ENCODE measurements around the gene DVL2.

The DVL2 gene

DNA sequence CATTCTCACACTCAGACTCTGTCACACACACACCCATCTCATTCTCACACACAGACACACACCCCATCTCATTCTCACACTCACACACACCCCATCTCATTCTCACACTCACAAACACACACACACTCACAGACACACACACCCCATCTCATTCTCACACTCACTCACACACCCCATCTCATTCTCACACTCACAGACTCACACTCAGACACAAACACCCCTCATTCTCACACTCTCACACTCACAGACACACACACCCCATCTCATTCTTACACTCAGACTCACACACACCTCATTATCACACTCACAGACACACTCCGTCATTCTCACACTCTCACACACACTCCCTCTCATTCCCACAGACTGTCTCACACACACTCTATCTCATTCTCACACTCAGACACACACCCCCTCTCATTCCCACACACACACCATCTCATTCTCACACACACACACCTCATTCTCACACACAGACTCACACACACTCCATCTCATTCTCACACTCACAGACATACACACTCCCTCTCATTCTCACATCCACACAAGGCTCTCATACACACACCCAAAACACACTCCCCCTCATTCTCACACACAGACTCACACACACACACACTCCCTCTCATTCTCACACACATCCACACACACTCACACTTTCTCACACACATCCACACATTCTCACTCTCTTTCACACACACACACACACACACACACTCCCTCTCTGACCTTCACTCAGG is 58.0 kb downstream of the DVL2 start (continued):
- TF ChIP-seq, protein P1, sequence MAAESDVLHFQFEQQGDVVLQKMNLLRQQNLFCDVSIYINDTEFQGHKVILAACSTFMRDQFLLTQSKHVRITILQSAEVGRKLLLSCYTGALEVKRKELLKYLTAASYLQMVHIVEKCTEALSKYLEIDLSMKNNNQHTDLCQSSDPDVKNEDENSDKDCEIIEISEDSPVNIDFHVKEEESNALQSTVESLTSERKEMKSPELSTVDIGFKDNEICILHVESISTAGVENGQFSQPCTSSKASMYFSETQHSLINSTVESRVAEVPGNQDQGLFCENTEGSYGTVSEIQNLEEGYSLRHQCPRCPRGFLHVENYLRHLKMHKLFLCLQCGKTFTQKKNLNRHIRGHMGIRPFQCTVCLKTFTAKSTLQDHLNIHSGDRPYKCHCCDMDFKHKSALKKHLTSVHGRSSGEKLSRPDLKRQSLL (tag by site-specific recombination; IDR thresholded peaks at IDR 0.05): no peak
- TF ChIP-seq ZNF266 (tag by site-specific recombination; IDR thresholded peaks at IDR 0.05; ENCODE audit: low read depth) (peak; percentile 53; the same call in 1 of the 2 replicates), ZNF626 (tag by site-specific recombination; IDR thresholded peaks at IDR 0.05) (no peak), ZNF843 (tag by site-specific recombination; IDR thresholded peaks at IDR 0.05) (no peak), KLF10 (tag by site-specific recombination; IDR thresholded peaks at IDR 0.05) (no peak), ZNF610 (tag by site-specific recombination; IDR thresholded peaks at IDR 0.05; ENCODE audit: borderline replicate concordance) (no peak), GLI4 (tag by site-specific recombination; IDR thresholded peaks at IDR 0.05) (peak; percentile 37; the same call in 1 of the 2 replicates), ZNF707 (tag by site-specific recombination; IDR thresholded peaks at IDR 0.05) (0 out of 2 replicates have a peak, but pooled peaks have one; percentile 14), ZNF214 (tag by site-specific recombination; IDR thresholded peaks at IDR 0.05; ENCODE audit: borderline replicate concordance) (no peak), ZBTB48 (tag by site-specific recombination; IDR thresholded peaks at IDR 0.05) (no peak; the same call in 1 of the 2 replicates), ZFP69B (tag by site-specific recombination; IDR thresholded peaks at IDR 0.05) (no peak; the same call in 1 of the 2 replicates), ZNF16 (tag by site-specific recombination; IDR thresholded peaks at IDR 0.05; ENCODE audit: low read depth) (no peak; the same call in 1 of the 2 replicates), ZNF140 (tag by site-specific recombination; IDR thresholded peaks at IDR 0.05) (0 out of 2 replicates have a peak, but pooled peaks have one; percentile 21), ZNF654 (tag by site-specific recombination; IDR thresholded peaks at IDR 0.05; ENCODE audit: low read depth) (no peak), ZNF146 (tag by site-specific recombination; IDR thresholded peaks at IDR 0.05) (peak; percentile 7; the same call in 1 of the 2 replicates), ZNF324 (tag by site-specific recombination; IDR thresholded peaks at IDR 0.05) (no peak), ZNF37A (tag by site-specific recombination; IDR thresholded peaks at IDR 0.05) (no peak), ZNF544 (tag by site-specific recombination; IDR thresholded peaks at IDR 0.05) (peak; percentile 65)
- TF ChIP-seq, protein P2, sequence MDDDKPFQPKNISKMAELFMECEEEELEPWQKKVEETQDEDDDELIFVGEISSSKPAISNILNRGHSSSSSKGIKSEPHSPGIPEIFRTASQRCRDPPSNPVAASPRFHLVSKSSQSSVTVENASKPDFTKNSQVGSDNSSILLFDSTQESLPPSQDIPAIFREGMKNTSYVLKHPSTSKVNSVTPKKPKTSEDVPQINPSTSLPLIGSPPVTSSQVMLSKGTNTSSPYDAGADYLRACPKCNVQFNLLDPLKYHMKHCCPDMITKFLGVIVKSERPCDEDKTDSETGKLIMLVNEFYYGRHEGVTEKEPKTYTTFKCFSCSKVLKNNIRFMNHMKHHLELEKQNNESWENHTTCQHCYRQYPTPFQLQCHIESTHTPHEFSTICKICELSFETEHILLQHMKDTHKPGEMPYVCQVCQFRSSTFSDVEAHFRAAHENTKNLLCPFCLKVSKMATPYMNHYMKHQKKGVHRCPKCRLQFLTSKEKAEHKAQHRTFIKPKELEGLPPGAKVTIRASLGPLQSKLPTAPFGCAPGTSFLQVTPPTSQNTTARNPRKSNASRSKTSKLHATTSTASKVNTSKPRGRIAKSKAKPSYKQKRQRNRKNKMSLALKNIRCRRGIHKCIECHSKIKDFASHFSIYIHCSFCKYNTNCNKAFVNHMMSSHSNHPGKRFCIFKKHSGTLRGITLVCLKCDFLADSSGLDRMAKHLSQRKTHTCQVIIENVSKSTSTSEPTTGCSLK (tag by site-specific recombination; IDR thresholded peaks at IDR 0.05): no peak; the same call in 1 of the 2 replicates
- TF ChIP-seq, protein P3, sequence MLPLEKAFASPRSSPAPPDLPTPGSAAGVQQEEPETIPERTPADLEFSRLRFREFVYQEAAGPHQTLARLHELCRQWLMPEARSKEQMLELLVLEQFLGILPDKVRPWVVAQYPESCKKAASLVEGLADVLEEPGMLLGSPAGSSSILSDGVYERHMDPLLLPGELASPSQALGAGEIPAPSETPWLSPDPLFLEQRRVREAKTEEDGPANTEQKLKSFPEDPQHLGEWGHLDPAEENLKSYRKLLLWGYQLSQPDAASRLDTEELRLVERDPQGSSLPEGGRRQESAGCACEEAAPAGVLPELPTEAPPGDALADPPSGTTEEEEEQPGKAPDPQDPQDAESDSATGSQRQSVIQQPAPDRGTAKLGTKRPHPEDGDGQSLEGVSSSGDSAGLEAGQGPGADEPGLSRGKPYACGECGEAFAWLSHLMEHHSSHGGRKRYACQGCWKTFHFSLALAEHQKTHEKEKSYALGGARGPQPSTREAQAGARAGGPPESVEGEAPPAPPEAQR (tag by site-specific recombination; IDR thresholded peaks at IDR 0.05): peak; percentile 19; the same call in 1 of the 2 replicates
- TF ChIP-seq, protein P4, sequence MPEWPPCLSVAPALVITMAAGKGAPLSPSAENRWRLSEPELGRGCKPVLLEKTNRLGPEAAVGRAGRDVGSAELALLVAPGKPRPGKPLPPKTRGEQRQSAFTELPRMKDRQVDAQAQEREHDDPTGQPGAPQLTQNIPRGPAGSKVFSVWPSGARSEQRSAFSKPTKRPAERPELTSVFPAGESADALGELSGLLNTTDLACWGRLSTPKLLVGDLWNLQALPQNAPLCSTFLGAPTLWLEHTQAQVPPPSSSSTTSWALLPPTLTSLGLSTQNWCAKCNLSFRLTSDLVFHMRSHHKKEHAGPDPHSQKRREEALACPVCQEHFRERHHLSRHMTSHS (tag by site-specific recombination; IDR thresholded peaks at IDR 0.05): 0 out of 2 replicates have a peak, but pooled peaks have one; percentile 7
- TF ChIP-seq, protein P5, sequence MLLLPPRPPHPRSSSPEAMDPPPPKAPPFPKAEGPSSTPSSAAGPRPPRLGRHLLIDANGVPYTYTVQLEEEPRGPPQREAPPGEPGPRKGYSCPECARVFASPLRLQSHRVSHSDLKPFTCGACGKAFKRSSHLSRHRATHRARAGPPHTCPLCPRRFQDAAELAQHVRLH (tag by site-specific recombination; IDR thresholded peaks at IDR 0.05): no peak
- TF ChIP-seq, protein P6, sequence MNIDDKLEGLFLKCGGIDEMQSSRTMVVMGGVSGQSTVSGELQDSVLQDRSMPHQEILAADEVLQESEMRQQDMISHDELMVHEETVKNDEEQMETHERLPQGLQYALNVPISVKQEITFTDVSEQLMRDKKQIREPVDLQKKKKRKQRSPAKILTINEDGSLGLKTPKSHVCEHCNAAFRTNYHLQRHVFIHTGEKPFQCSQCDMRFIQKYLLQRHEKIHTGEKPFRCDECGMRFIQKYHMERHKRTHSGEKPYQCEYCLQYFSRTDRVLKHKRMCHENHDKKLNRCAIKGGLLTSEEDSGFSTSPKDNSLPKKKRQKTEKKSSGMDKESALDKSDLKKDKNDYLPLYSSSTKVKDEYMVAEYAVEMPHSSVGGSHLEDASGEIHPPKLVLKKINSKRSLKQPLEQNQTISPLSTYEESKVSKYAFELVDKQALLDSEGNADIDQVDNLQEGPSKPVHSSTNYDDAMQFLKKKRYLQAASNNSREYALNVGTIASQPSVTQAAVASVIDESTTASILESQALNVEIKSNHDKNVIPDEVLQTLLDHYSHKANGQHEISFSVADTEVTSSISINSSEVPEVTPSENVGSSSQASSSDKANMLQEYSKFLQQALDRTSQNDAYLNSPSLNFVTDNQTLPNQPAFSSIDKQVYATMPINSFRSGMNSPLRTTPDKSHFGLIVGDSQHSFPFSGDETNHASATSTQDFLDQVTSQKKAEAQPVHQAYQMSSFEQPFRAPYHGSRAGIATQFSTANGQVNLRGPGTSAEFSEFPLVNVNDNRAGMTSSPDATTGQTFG (tag by site-specific recombination; IDR thresholded peaks at IDR 0.05; ENCODE audit: borderline replicate concordance): peak; percentile 54
- TF ChIP-seq, protein P7, sequence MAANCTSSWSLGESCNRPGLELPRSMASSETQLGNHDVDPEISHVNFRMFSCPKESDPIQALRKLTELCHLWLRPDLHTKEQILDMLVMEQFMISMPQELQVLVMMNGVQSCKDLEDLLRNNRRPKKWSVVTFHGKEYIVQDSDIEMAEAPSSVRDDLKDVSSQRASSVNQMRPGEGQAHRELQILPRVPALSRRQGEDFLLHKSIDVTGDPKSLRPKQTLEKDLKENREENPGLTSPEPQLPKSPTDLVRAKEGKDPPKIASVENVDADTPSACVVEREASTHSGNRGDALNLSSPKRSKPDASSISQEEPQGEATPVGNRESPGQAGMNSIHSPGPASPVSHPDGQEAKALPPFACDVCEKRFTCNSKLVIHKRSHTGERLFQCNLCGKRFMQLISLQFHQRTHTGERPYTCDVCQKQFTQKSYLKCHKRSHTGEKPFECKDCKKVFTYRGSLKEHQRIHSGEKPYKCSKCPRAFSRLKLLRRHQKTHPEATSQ (tag by site-specific recombination; IDR thresholded peaks at IDR 0.05): no peak; the same call in 1 of the 2 replicates
- TF ChIP-seq, protein P8, sequence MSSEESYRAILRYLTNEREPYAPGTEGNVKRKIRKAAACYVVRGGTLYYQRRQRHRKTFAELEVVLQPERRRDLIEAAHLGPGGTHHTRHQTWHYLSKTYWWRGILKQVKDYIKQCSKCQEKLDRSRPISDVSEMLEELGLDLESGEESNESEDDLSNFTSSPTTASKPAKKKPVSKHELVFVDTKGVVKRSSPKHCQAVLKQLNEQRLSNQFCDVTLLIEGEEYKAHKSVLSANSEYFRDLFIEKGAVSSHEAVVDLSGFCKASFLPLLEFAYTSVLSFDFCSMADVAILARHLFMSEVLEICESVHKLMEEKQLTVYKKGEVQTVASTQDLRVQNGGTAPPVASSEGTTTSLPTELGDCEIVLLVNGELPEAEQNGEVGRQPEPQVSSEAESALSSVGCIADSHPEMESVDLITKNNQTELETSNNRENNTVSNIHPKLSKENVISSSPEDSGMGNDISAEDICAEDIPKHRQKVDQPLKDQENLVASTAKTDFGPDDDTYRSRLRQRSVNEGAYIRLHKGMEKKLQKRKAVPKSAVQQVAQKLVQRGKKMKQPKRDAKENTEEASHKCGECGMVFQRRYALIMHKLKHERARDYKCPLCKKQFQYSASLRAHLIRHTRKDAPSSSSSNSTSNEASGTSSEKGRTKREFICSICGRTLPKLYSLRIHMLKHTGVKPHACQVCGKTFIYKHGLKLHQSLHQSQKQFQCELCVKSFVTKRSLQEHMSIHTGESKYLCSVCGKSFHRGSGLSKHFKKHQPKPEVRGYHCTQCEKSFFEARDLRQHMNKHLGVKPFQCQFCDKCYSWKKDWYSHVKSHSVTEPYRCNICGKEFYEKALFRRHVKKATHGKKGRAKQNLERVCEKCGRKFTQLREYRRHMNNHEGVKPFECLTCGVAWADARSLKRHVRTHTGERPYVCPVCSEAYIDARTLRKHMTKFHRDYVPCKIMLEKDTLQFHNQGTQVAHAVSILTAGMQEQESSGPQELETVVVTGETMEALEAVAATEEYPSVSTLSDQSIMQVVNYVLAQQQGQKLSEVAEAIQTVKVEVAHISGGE (tag by site-specific recombination; conservative IDR thresholded peaks at IDR 0.05; ENCODE audit: low read depth): no peak

Data from HEK293 (cell line).